ENCODE data around the gene MRGPRE. TPM values are rescaled to one million over a fixed set of nuclear protein-coding genes. Genes with fewer than 3 reads are reported as not detected.

Gene MRGPRE
- total and polyA plus RNA-seq, 9 donors: not detected

- H3K27ac ChIP-seq: no peak overlapping the region
- TF ChIP-seq EP300 (IDR thresholded peaks at IDR 0.05): no peak
- no peak for TF ChIP-seq CTCF (IDR thresholded peaks at IDR 0.05)
- TF ChIP-seq POLR2A (IDR thresholded peaks at IDR 0.05): no peak
- H3K4me3 ChIP-seq: no peak overlapping the region
- H3K27me3 ChIP-seq: no peaks in the 10 kb centered on the region
- no peaks in the 10 kb centered on the region for H3K4me1 ChIP-seq (ENCODE audit: insufficient read depth)
- 79 to 83% (median 82%) methylated on average over 12 of the region's 12 CpGs for WGBS, 3 donors
- no peaks in the 10 kb centered on the region for H3K9me3 ChIP-seq
- no peaks in the 10 kb centered on the region for H3K36me3 ChIP-seq
- intact Hi-C loops (cut with DNase I): no loop called here
- DNase-seq: no peak
Observed at GRCh38 chr11:3194016-3194816, 38.0 kb downstream of the MRGPRE start.

- no peak for DNase-seq
- H3K27ac ChIP-seq: no peak overlapping the region
- TF ChIP-seq EP300 (IDR thresholded peaks at IDR 0.05) (no peak), CTCF (IDR thresholded peaks at IDR 0.05) (no peak), POLR2A (IDR thresholded peaks at IDR 0.05) (no peak)
- intact Hi-C loops (cut with DNase I): no loop called here
- 85 to 93% (median 88%) methylated on average over 19 of the region's 19 CpGs for WGBS, 3 donors
- no peaks in the 10 kb centered on the region for H3K9me3 ChIP-seq
- H3K27me3 ChIP-seq: no peaks in the 10 kb centered on the region
- H3K4me3 ChIP-seq: no peak overlapping the region
- no peaks in the 10 kb centered on the region for H3K4me1 ChIP-seq (ENCODE audit: insufficient read depth)
- no peaks in the 10 kb centered on the region for H3K36me3 ChIP-seq
Observed at GRCh38 chr11:3193373-3194015, 38.7 kb downstream of the MRGPRE start.

- no peaks in the 10 kb centered on the region for H3K36me3 ChIP-seq
- intact Hi-C loops (cut with DNase I): no loop called here
- H3K9me3 ChIP-seq: no peaks in the 10 kb centered on the region
- no peak for DNase-seq
- no peak overlapping the region for H3K27ac ChIP-seq
- 80 to 88% (median 80%) methylated on average over 13 to 14 of the region's 14 CpGs for WGBS, 3 donors
- no peak overlapping the region for H3K4me3 ChIP-seq
- H3K27me3 ChIP-seq: no peaks in the 10 kb centered on the region
- no peaks in the 10 kb centered on the region for H3K4me1 ChIP-seq (ENCODE audit: insufficient read depth)
- TF ChIP-seq POLR2A (IDR thresholded peaks at IDR 0.05) (no peak), CTCF (IDR thresholded peaks at IDR 0.05) (no peak), EP300 (IDR thresholded peaks at IDR 0.05) (no peak)
Observed at GRCh38 chr11:3192511-3193372, 39.5 kb downstream of the MRGPRE start.

DNA sequence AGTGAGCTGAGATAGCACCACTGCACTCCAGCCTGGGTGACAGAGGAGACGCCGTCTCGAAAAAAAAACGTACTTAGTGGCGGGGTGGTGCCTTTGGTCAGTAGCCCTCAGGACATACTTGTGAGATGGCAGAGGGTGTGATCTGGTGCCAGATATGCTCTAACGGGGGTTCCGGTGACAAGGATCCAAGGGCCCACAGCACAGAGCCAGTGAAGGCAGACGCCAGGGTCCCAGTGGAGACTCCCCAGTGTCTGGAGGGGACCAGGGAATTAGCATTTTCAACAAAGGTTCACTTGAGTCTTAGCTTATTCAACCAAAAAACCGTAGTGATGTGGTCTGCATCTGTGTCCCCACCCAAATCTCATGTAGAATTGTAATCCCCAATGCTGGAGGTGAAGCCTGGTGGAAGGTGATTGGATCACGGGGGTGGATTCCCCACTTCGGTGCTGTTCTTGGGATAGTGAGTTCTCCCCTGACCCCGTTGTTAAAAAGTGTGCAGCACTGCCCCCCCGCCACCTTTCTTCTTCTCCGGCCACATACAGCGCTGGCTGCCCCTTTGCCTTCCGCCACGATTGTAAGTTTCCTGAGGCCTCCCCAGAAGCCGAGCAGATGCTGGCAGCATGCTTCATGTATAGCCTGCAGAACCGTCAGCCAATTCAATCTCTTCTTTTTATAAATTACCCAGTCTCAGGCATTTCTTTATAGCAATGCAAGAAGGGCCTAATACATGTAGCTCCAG lies 40.5 kb downstream of the MRGPRE start:
- H3K4me3 ChIP-seq: no peak overlapping the region
- no peaks in the 10 kb centered on the region for H3K9me3 ChIP-seq
- H3K36me3 ChIP-seq: no peaks in the 10 kb centered on the region
- intact Hi-C loops (cut with DNase I): no loop called here
- no peak overlapping the region for H3K27ac ChIP-seq
- H3K4me1 ChIP-seq (ENCODE audit: insufficient read depth): no peaks in the 10 kb centered on the region
- TF ChIP-seq CTCF (IDR thresholded peaks at IDR 0.05): no peak
- no peak for TF ChIP-seq EP300 (IDR thresholded peaks at IDR 0.05)
- TF ChIP-seq POLR2A (IDR thresholded peaks at IDR 0.05): no peak
- no peak for DNase-seq
- WGBS, 3 donors: 88 to 95% (median 89%) methylated on average over 19 of the region's 19 CpGs
- H3K27me3 ChIP-seq: no peaks in the 10 kb centered on the region
